Measurements from ENCODE around the gene SHQ1. TPM values are rescaled to one million over a fixed set of nuclear protein-coding genes. Genes with fewer than 3 reads are reported as not detected.

Gene SHQ1
- total RNA-seq, 1 donor from 2014 or later = 14.8 TPM

GRCh38 chr3:72728958-72729467 lies 119.2 kb downstream of the SHQ1 start:
- TF ChIP-seq CTCF (IDR thresholded peaks at IDR 0.05) = no peak
- no peak overlapping the region for H3K4me3 Mint-ChIP-seq (ENCODE audit: unreplicated experiment)
- H3K27me3 Mint-ChIP-seq (ENCODE audit: low read depth) = peaks cover 2% of the 10 kb centered on the region
- H3K27ac Mint-ChIP-seq (ENCODE audit: unreplicated experiment) = no peak overlapping the region
- no peaks in the 10 kb centered on the region for H3K4me1 Mint-ChIP-seq (ENCODE audit: low read depth)
- H3K36me3 Mint-ChIP-seq (ENCODE audit: low read depth) = peaks cover 4% of the 10 kb centered on the region
- H3K9me3 Mint-ChIP-seq (ENCODE audit: low read depth) = peaks cover 8% of the 10 kb centered on the region
- DNase-seq (ENCODE audit: low spot score) = no peak

GRCh38 chr3:72728329-72728889 lies 119.8 kb downstream of the SHQ1 start:
- Mint-ChIP-seq H3K27me3 (ENCODE audit: low read depth) (peaks cover 2% of the 10 kb centered on the region), H3K4me1 (ENCODE audit: low read depth) (peaks cover 4% of the 10 kb centered on the region), H3K9me3 (ENCODE audit: low read depth) (peaks cover 7% of the 10 kb centered on the region), H3K27ac (ENCODE audit: unreplicated experiment) (no peak overlapping the region), H3K36me3 (ENCODE audit: low read depth) (peaks cover 4% of the 10 kb centered on the region), H3K4me3 (ENCODE audit: unreplicated experiment) (no peak overlapping the region)
- no peak for TF ChIP-seq CTCF (IDR thresholded peaks at IDR 0.05)
- DNase-seq (ENCODE audit: low spot score) = no peak

GRCh38 chr3:72727726-72728125 lies 120.5 kb downstream of the SHQ1 start:
- peaks cover 2% of the 10 kb centered on the region for H3K27me3 Mint-ChIP-seq (ENCODE audit: low read depth)
- peaks cover 11% of the 10 kb centered on the region for H3K4me1 Mint-ChIP-seq (ENCODE audit: low read depth)
- no peak overlapping the region for H3K27ac Mint-ChIP-seq (ENCODE audit: unreplicated experiment)
- H3K36me3 Mint-ChIP-seq (ENCODE audit: low read depth) = peaks cover 3% of the 10 kb centered on the region
- H3K9me3 Mint-ChIP-seq (ENCODE audit: low read depth) = peaks cover 2% of the 10 kb centered on the region
- DNase-seq (ENCODE audit: low spot score) = no peak
- no peak for TF ChIP-seq CTCF (IDR thresholded peaks at IDR 0.05)
- H3K4me3 Mint-ChIP-seq (ENCODE audit: unreplicated experiment) = no peak overlapping the region

GRCh38 chr3:72727172-72727571 lies 121.1 kb downstream of the SHQ1 start:
- H3K4me1 Mint-ChIP-seq (ENCODE audit: low read depth) = peaks cover 13% of the 10 kb centered on the region
- peaks cover 3% of the 10 kb centered on the region for H3K36me3 Mint-ChIP-seq (ENCODE audit: low read depth)
- no peak overlapping the region for H3K4me3 Mint-ChIP-seq (ENCODE audit: unreplicated experiment)
- DNase-seq (ENCODE audit: low spot score) = no peak
- peaks cover 2% of the 10 kb centered on the region for H3K27me3 Mint-ChIP-seq (ENCODE audit: low read depth)
- no peaks in the 10 kb centered on the region for H3K9me3 Mint-ChIP-seq (ENCODE audit: low read depth)
- no peak for TF ChIP-seq CTCF (IDR thresholded peaks at IDR 0.05)
- H3K27ac Mint-ChIP-seq (ENCODE audit: unreplicated experiment) = no peak overlapping the region

- Mint-ChIP-seq H3K4me3 (ENCODE audit: unreplicated experiment) (no peak overlapping the region), H3K36me3 (ENCODE audit: low read depth) (peaks cover 3% of the 10 kb centered on the region), H3K4me1 (ENCODE audit: low read depth) (peaks cover 21% of the 10 kb centered on the region), H3K27me3 (ENCODE audit: low read depth) (peaks cover 4% of the 10 kb centered on the region), H3K9me3 (ENCODE audit: low read depth) (no peaks in the 10 kb centered on the region), H3K27ac (ENCODE audit: unreplicated experiment) (no peak overlapping the region)
- no peak for DNase-seq (ENCODE audit: low spot score)
- TF ChIP-seq CTCF (IDR thresholded peaks at IDR 0.05) = no peak
Observed at GRCh38 chr3:72725229-72725628, 123.0 kb downstream of the SHQ1 start.
